ENCODE data around the gene HOXD3.

Gene HOXD3

DNA sequence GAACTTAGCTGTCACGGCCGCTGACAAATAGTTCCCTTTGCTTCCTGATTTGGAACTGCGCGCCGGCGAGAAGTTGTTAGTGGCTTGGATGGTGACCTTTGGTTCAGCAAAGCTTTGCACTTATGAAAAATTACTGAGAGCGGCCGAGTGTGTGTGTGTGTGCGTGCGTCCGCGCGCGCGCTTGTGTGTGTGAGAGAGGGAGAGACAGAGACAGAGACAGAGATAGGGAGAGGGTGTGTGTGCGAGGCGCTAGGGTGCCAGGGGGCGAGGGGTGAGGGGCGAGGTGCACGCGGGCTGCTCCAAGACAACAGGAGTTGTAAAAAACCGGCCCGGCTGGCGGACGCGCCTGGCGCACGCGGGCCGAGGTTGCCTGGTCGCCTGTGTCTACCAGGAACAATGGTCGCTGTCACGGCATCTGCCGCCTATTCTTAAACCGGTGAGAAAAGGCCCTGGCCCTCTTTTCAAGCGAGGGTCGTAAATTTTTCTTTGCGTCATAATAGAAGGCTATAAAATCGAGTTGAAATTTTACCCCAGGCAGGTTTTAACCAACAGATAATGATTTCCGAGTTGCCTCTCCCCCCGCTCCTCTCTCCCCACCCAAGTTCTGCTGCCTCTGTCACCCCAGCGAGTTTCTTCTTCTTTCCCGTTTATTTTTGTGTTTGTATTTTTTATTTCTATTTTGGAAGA lies 535 bp downstream of the HOXD3 start:
- no peak for DNase-seq
- in situ Hi-C loops (cut with MboI; ENCODE audit: low pct_unique_long_range_greater_than_20kb, low sequenced_read_pairs): no loop called here

DNA sequence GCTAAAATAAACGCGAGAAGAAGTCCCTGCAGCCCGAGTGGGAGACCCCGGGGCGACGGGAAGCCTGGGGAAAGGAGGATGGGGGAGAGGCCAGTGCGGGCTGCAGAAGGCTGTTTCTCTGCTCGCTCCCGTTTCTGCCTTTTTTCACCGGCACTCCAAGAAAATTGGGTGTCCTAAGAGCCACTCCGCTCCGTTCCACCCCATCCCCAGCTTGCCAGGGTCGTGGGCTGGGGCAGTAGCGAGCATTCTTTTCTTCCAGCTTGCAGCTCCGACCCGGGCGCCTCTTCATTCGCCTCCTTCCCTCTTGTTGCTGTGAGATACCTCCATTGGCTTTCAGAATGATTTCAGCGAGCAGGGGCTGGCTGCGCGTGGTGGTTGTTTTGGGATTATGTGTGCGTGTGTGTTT lies 1.1 kb downstream of the HOXD3 start:
- in situ Hi-C loops (cut with MboI; ENCODE audit: low pct_unique_long_range_greater_than_20kb, low sequenced_read_pairs): no loop called here
- no peak for DNase-seq

DNA sequence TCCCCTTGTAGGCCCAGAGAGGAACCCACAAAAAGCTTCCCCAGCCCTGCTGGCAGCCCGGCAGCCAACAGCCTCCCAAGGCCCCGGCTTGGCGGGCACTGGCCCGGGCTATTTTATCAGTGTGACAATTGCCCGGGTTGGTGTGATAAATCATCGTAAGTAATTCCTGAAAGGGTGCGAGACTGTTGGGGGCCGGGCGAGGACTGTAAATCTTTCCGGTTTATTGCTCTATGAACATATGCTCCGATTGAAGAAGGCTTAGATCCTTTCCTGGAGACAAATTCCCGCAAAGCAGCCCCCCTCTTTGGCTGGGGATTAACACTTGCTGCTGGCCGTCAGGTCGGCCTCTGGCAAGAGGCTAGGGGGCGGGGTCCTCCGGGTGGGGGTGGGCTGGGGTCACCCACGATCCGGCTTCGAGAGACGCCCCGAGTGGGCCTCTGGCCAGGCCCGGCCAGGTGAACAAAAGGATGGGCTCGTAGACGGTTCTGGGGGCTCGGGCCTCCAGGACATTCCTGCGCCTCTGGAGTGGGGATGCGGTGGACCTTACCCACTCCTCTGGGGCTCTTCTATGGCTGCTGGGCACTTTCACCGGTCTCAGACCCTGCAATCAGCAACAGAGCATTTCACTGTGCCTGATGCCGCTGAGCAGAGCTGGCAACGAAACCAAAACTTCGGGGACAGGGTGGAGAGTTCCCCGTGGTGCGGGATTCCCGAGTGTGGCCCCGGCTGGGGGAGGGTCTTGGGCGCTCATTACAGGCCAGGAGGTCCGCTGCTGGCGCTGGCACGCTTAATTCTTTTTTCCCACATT lies 2.0 kb downstream of the HOXD3 start:
- DNase-seq: no peak
- in situ Hi-C loops (cut with MboI; ENCODE audit: low pct_unique_long_range_greater_than_20kb, low sequenced_read_pairs): no loop called here

DNA sequence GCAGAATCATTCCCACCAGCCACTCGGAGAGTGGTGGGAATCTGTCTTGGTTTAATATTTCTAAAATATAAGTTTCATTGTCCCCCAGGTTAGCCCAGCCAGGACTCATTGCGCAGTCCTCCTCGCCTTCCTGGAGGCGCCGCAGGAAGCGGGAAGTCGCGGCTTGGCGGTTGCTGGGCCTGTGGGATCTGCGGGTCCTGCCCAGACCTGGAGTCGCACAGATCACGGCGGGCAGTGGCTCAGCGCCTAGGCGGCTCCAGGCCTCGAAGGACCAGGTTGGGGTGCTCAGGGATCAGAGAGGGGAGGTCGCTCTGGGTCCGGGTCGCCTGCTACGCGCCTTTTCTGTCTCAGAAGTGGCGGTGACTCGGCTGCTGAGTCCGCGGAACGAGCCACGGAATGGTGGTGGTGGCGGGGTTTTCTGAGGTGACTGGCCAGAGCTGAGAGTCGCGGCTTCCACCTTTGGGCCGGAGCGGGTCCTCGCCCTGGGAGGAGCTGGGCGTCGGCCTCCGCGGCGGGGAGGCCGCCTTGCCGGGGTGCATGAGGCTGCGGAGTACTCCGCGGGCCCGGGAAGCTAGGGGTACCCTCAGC lies 2.6 kb downstream of the HOXD3 start:
- DNase-seq: no peak
- in situ Hi-C loops (cut with MboI; ENCODE audit: low pct_unique_long_range_greater_than_20kb, low sequenced_read_pairs): no loop called here

DNA sequence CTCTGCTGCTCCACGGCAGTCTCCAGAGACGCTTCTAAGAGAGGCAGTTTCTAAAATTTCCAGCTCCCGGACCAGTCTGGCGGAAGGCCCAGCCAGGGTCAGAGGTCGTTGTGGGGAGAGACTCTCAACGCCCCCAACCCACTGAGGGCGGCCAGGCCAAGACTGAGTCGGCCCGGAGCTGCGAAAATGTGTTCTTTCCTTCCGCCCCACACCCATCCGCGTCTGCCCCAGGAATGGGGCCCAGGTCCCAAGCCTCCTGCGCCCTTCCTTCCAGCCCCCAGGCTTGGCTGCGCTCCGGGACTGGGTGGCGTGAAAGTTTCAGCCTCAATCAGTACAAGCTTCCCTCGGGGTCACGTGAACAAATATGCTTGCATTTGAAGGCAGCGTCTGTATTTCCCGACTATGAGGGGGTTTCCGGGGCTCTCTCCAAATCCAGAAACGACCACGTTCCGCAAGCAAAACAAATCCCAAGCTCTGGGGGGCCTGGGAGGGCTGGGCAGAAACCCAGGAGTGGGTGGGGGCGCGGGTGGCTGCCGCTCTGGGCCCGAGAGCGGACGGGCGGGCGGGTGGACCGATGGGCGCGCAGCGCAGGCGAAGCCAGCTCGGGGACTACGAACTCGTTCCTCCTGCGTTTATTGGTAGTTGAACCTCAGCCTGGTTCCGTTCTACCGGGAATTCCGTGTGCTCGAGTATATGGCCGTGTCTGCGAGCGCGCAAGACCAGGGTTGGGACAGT lies 3.3 kb downstream of the HOXD3 start:
- DNase-seq: no peak
- in situ Hi-C loops (cut with MboI; ENCODE audit: low pct_unique_long_range_greater_than_20kb, low sequenced_read_pairs): no loop called here

DNA sequence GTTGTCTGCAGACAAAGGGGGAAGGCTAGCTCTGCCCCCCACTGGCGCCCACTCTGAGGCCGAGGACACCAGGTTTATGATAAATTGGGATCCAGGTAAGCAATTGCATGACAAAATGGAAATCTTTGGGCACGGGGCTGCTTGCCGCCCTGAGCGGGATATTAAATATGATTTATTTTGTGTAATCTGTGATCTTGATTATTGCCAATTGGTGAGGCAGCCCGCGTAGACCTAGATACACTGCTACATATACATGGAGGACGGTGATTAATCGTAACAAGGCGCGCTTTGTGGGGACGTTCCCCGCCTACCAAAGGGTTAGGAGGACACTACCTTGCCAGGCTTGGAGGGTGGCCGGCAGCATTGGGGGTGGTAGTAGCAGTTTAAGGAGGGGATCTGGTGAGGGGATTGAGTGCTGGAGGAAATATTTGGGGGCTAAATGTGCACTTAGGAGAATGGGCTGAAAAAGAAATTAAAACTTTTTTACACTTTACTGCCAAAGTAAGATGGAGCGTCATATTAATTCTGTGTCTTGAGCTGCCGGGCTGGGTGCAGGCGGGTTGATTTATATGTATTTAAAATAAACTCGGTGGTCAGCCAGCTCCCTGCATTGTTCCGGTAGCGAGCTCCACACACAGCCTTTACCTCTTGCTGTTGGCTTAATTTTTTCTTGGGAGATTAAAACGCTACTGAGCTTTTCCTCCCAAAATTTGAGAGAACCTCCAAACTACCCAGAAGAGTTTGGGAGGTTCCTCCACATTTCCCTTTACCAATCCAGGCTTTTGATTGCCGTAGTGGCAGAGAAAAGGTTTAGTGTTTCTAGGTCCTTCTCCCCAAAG lies 4.1 kb downstream of the HOXD3 start:
- in situ Hi-C loops (cut with MboI; ENCODE audit: low pct_unique_long_range_greater_than_20kb, low sequenced_read_pairs): no loop called here
- DNase-seq: no peak

DNA sequence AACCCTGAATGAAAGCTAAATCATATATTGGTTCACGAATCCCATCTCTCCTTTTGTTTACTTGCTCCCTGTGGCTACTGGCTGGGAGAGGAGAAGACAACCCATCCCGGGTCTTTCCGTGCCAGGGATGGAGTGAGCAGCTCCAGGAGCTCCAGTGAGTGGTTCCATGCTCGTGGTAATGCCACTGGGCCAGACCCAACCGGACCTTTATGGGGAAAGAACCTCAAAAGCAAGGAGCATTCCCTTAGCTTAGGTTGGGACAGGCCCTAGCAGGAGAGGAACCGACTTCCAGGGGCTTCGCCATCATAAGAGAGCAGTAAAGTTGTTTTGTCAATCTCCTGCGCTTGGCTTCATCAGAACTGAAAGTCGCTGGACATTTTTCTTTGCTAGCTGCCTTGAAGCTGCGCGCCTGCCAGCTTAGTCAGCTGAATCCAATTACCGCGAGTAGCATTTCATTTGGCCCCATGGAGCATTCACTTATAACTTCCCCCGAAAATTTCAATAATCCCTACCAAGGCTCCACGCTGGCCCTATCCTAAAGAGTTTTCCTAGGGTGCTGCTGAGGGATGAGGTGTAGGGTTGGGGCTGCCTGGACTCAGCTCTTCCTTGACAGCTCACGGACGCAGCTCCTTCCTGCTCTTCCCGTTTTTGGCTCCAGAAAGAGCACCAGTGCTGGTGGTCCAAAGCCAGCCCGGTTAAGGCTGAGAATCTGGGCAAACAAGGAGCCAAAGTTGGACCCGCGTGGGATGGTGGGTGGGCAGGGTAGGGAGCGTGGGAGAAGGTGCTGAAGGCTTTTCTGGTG lies 4.9 kb downstream of the HOXD3 start:
- in situ Hi-C loops (cut with MboI; ENCODE audit: low pct_unique_long_range_greater_than_20kb, low sequenced_read_pairs): no loop called here
- no peak for DNase-seq

DNA sequence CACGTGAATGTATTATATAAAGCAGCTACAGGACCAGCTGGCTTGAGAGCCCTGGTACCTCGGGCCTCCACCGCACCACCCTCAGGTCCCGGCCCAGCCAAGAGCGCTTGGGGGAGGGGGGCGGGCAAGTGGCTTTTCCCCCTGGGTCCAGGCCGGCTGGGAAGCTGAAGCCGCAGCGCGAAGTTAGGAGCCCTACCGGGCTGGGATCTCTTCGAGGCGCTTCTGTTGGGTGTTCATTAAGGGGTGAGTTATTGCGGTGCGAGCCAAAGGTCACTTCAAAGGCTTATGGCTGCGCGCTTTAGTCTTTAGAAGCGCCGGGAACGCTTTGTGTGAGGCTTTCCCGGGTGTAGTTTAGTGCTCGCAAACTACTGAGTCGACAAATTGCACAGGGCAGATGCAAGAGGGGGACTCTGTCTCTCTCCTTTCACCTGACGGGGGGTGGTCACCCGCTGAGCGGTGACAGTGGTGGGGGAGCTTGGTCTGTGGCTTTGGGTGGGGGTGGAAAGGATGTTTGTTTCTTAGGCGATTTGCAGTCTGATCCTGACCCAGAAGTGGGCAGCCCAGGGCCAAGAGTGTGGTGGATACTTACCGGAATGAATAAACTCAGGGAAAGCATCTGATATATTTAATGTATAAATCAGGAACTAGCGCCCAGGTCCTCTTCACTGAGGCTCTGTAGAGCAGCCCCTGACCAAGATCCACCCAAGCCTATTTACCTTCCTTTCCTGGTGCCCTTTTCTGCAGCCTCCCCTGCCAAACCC lies 6.0 kb downstream of the HOXD3 start:
- DNase-seq: no peak
- in situ Hi-C loops (cut with MboI; ENCODE audit: low pct_unique_long_range_greater_than_20kb, low sequenced_read_pairs): no loop called here

DNA sequence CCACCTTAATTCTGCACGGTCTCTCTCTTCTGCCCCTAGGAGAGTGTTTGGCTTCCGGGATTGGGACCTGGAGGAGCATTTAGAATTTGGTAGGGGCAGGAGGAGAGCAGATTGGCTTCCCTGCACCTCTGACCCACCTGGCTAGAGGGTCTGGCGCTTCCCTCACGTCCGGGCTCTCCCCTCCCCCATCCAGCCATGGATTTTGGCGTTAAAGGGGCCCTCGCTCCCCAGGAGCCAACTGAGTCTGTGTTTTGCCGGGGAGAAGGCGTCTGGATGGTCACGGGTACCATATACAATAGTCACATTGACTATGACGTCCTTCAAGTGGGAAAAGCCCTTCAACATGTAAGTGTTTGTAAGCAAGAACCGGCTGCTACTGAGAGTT lies 6.6 kb downstream of the HOXD3 start:
- DNase-seq: no peak
- in situ Hi-C loops (cut with MboI; ENCODE audit: low pct_unique_long_range_greater_than_20kb, low sequenced_read_pairs): no loop called here

DNA sequence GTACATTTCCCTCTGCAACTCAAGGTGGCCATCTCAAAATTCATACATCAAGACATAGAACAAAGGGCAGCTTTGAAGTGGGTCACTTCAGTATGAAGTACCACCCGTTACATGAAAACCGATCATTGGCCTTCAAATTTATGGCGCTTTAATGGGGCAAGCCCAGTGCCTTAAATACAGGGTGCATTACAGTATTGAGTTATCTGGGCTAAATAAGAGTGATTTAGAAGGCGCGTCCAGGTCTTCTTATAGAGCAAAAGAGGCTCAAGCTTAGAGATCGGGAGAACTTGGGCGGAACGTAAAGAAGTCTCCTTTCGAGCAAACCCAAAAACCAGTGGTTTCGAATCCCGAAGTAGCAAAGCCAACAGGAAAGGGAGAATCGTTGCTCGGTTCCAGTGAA lies 7.1 kb downstream of the HOXD3 start:
- no peak for DNase-seq
- in situ Hi-C loops (cut with MboI; ENCODE audit: low pct_unique_long_range_greater_than_20kb, low sequenced_read_pairs): no loop called here

DNA sequence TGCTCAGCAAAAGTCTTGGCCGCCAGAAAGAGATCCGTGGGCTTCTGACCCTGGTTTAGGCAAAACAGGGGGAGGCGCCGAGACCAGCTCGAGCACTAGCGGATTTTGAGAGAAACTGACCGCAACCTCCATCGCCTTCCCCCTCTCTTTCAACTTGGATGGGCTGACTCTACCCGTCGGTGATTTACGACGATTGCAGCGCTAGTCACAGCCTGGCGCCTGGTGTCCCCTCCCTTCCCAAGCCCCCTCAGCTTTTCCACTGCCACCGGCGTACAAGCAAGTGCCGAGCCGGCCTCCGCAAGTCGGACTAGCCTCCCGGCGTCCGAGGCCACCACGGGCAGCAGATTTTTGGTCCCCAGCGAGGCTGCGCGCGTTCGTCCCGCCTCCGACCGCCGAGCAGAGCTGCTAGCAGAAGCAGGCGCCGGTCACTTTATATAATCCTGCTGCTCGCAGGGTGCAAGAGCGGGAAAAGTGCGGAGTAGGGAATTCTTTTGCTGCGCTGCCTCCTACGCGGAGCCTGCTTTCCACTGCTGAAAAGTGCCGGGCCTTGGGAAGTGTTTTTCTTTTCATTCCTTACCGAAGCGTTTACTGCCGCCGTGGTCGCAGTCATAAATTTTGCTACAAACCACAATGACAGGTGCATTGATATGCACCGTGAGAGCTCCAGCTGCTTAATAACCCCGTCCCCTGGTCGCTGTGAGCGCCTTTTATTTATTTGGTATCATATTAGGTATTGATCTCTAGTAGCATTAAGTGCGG lies 7.7 kb downstream of the HOXD3 start:
- no peak for DNase-seq
- in situ Hi-C loops (cut with MboI; ENCODE audit: low pct_unique_long_range_greater_than_20kb, low sequenced_read_pairs): no loop called here

DNA sequence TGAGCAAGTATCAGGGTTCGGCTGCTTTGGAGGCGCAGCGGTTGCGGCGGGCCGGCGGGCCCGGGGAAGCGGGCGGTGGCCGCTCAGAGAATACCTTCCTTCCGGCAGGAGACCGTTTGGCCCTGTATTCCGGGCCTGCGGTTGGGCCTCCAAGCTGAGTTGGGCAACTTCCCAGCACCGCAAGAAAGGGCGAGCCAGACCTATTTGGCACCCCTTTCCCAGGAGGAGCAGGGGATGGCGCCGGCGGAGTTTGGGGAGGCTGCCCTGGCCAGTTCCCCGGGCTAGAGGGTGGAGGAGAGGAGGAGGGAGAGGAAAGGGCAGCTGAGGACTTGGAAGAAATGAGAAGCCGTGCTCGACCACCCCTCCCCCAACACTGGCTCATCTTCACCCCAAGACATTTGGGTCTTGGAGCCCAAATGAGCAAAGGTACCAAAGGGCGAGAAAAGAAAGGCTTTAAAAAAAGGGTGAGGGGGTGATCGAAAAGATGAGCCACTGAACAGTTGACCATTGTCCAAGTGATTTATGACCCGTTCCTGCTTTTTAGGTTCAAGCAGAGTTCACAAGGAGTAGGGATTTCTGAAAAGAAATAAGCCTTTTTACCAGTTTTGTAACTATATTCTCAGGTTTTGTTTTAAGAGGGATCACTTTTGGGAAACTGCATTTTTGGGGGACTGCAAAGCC lies 8.4 kb downstream of the HOXD3 start:
- DNase-seq: no peak
- in situ Hi-C loops (cut with MboI; ENCODE audit: low pct_unique_long_range_greater_than_20kb, low sequenced_read_pairs): no loop called here

DNA sequence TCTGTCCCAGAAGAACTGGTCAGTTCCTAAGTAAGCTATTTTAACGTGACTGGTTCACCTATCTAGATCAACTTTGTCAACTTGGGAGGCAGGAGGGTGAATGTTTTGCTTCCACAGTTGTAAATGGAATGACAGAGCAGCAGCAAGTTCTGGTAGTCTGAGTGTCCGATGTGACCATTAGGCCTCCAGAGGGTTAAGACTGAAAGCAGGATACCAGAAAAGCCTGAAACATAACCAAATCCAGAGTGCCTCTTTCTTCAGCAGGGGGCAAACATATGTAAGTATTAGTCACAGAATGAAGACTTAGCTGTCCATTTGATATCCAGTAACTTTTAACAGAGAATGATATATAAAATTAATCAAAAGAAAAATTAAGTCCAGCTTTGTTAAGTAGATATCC lies 9.2 kb downstream of the HOXD3 start:
- no peak for DNase-seq
- in situ Hi-C loops (cut with MboI; ENCODE audit: low pct_unique_long_range_greater_than_20kb, low sequenced_read_pairs): no loop called here

DNA sequence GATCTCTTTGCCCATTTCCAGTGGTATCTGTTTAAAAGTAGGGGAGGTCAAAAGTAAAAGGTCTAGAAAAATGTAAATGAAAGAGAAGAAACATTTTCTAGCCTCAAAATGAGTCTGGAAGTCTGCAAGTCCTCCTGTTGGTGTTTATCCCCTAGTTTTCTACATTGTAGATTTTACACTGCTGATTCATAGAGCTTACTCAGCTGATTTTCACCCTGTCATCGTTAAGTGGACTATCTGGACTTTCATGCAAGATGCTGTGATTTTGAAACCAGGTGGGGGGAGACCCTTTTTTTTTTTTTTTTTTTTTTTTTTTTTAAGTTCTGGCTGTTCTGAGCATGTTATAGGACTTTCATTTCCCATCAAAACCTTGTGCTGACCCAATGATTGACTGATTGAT lies 10.3 kb downstream of the HOXD3 start:
- DNase-seq: no peak
- in situ Hi-C loops (cut with MboI; ENCODE audit: low pct_unique_long_range_greater_than_20kb, low sequenced_read_pairs): no loop called here

DNA sequence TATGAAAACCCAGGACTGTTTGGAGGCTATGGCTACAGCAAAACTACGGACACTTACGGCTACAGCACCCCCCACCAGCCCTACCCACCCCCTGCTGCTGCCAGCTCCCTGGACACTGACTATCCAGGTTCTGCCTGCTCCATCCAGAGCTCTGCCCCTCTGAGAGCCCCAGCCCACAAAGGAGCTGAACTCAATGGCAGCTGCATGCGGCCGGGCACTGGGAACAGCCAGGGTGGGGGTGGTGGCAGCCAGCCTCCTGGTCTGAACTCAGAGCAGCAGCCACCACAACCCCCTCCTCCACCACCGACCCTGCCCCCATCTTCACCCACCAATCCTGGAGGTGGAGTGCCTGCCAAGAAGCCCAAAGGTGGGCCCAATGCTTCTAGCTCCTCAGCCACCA lies 12.1 kb downstream of the HOXD3 start:
- in situ Hi-C loops (cut with MboI; ENCODE audit: low pct_unique_long_range_greater_than_20kb, low sequenced_read_pairs): no loop called here
- no peak for DNase-seq

DNA sequence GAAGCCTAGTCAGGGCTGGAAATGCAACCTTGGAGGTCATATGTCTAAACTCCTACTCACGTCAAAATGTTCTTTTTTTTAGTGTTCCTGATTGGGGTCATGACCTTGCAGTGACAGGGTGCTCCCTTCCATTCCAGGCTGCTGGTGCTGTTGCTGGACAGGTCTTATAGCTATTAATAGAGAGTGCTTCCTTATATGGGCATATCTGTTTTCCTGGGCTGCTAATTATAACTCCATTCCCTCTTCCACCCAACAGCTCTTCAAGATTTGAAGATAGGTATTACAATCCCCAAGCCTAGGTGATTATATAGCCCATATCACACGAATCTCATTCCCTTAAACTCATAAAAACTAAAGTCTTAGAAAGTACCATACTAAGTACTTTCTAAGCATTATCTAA lies 12.6 kb downstream of the HOXD3 start:
- no peak for DNase-seq
- in situ Hi-C loops (cut with MboI; ENCODE audit: low pct_unique_long_range_greater_than_20kb, low sequenced_read_pairs): no loop called here
